GM21381 (cell line): ENCODE data around the gene LNX2.
A peak's percentile ranks its signal among the peaks of the same experiment; 100 is the strongest.

Experiments used
- ATAC-seq: cut with Tn5 transposase; IDR thresholded peaks from one replicate; pipeline ENCODE4 v1.9.1; 2021; ENCODE audit warnings: mild to moderate bottlenecking, moderate library complexity; ENCODE audit not compliant: unreplicated experiment

LNX2 gene

DNA sequence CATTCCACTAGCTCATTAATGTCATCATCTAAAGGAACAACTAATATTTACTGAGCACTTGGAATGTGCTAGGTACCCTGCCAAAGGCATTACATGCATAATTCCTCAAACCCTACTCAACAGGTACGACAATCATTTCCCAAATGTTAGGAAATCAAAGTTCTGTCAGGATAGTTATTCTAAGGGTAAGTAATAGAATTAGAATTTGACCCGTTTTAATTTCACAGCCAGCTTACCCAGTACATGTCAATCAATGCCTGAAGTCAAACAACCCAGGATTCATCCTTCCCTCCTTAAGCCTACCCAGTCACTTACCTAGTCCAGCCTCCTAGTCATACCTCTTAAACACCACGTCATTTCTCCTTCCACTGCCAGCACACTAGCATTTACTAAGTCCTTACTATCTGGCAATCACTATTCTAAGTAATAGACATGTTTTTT is 2.4 kb downstream of the LNX2 start:
- ATAC-seq, result no peak

DNA sequence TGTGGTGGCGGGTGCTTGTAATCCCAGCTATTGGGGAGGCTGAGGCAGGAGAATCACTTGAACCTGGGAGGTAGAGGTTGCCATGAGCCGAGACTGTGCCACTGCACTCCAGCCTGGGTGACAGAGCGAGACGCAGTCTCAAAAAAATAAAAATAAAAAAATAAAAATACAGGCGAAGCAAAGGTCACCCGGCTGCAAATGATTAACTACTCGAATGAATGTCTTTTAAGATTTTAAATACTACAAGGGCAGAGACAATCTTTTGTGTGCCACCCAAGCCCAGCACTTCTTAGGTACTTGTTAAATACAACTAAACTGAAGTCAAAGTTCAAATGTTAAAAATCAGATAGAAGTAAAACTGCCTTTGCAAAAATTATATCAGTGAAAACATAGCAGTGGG is 6.7 kb downstream of the LNX2 start:
- no peak for ATAC-seq

DNA sequence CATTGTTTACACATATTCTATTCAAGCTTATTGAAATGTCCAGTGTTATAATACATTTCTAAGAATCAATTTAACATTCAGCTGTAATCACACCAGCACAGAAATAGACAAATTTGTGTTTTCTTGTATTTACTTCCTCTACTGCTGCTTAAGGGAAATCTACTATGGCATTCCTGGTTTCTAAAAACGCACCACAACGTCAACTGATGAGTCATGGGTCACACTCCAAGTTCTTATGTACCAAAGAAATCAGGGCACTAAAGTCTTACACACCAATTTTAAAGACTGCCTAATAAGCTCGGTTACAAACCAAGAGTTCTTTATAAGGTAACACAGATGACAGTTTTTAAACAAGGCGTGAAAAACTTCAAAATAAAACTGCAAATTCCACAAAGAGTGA is 13.2 kb downstream of the LNX2 start:
- no peak for ATAC-seq

DNA sequence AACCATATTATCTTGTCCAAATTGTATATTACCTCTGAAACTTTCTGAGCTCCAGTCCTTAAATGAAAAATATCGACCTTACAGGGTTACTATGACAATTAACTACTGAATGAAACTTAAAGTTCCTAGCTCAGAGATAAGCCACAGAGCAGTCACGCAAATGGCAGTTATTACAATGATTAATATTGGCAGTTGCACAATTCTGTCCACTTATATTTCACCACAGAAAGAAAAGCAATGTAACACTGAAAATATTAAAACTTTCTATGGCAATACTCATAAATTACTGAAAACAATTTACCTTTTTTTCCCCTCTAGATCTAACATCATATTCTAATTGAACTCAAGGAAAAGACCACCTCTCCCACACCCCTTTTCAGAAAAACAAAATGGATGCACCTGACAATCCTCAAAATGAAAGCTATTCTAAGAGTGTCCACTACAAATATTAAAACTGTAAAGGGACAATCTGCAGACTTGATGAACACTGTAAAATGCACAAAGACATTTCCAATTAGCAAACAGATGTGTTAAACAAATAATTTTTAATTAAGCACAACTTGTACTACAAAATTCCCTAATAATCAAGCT is 14.6 kb downstream of the LNX2 start:
- no peak for ATAC-seq

DNA sequence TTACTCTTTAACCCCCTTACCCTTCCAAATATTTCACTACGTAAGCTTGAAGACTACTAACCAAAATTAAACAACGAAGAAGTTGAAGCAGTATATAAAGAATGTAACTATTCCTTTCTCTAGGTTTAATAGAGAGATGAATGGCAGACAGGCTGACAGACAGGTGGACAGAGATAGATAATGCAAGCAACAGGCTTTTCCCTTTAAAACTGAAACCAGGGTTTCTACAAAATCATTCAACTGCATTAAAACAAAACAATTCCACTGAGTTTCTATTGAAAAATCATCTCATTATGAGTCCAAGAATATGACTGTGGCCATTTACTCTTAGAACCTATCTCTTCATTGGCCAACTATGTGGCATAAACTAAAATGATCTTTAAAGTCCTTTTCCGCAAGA is 15.2 kb downstream of the LNX2 start:
- no peak for ATAC-seq

DNA sequence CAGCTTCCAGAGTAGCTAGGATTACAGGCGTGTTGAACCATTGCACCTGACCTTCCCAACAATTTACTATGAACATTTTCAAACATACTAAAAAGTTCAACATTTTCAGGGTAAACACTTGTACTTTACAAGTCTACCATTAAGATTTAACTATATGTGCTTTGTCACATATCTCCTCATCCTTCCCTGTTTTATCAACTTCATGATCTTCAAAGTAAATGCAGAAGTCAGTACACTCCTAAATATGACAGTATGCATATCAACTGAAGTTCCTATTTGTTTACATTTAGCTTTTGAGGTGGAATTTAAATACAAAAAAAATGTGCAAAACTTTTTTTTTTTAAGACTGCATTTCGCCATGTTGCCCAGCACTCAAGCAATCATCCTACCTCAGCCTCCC is 18.5 kb downstream of the LNX2 start:
- no peak for ATAC-seq

DNA sequence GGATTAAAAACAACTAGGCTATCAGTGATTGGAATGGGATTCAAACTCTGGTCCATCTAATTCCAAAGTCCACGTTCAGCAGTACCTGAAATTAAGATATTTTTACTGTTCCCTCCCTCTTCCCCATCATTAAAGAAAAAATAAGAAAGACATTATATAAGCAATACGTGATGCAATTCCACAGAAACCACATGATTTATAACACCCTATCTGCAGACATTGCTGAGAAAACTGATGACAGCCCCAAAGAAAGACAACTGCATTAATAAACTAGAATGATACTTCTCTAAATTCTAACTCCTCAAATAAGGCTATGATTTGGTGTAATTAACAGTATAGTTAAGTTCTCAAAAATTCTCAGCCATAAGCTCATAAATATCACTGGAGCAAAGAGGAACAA is 19.1 kb downstream of the LNX2 start:
- no peak for ATAC-seq

DNA sequence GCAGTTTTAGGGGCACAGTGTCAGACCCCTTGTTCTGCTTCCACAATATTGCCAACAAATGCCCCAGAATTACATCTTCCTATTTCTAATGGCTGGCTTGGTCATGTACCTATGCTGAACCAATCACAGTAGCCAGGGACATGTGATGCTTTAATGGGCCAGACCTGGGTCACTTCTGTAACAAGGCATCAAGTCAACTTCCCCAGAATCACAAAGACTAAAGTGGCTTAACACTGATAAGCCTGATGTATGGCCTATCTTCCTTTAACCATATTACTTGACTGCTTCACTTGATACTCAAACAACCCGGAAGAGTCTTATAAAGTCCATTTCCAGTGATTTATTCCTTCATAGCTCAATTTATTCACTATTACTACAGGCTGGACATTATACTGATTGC is 19.6 kb downstream of the LNX2 start:
- no peak for ATAC-seq

DNA sequence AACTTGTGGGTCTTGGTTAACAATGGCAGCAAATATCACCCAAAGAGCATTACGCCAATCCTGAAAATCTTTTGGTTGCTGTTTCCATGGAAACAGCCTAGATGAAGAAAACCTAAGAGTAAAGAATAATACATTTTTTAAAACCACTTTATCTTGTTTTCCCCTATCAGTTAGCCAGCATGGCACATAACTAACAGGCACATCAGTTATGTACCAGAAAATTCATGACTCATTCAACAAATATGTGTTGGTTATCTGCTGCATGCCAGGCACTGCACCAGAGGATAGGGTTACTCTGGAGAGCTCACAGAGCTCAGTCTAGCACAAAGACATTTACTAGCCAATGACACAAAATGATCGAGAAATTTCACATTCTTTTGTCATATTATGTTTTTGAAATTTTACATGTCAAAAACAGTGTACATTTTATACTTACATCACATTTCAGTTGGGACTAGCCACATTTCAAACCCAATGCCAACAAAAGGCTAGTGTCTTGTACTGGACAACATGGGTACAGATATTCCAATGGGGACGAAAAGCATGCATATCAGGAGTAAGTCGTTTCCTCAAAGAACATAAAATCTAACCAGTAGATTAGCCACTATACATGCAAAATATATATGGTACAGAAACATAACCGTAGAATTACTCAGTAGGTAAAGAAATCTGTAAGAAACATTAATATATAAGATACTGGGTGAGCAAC is 20.3 kb downstream of the LNX2 start:
- ATAC-seq, result no peak

DNA sequence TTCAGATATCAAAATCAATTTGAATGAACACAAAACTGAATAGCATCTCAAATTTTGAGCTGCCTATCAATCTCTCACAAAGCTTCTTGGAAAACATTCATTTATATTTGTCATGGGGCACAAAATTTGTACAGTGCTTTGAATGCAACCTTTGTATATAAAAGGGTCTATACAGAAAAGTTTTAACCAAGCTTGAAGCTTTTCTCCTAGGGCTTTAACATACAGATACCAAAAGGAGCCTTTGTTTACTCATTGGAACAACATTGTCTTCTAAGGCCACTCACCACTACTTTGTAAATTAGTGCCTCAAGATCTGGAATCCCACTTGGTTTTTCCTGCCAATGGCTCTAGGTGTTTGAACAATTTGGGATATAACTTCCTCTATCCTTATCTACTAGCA is 21.2 kb downstream of the LNX2 start:
- ATAC-seq, result no peak

DNA sequence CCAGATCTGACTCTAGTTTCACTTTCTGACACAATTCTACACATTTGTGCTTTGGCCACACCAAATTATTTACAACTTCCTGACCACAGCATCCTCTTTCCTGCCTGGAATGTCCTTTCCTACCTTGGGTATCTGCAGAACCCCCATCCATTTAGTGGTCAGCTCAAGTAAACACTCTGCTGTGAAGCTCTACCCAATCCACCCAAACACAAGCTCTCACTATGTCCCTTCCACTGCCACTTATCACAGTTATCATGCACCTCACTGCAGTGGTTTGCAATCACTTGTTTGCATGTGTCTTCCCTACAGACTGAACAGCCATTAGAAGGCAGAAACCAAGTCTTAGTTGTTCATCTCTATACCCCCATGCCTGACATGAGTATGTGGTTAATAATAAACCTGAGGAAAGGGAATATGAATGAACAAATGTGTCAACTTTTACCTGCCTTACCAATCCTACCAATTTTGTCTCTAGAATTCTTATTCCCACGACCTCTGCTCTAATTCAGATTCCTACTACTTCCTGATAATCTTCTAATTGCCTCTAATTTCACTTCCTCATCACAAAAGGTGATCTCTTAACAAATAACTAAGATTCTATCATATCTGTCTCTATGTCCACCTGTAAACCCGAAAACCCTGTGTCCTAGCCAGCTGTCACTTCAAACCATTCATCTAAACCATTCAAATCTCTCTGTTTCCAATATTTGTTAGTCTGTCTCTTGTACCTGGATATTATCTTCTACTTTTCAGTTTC is 25.1 kb downstream of the LNX2 start:
- ATAC-seq, result no peak

DNA sequence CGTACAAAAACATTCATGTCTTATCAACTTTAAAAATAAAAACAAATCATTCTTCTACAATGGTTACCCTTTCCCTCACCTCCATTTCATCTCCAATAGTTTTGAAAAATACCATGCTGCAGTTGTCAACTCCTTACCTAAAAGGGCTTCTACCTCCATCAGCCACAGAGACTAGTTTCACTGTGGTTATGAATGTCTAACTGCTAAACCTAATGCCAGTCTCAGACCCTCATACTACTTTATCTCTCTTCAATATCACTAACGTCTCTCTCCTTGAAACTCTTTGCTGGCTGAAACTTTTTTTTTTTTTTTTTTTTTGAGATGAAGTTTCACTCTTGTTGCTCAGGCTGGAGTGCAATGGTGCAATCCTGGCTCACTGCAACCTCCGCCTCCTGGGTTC is 27.1 kb downstream of the LNX2 start:
- peak; percentile 55 for ATAC-seq

DNA sequence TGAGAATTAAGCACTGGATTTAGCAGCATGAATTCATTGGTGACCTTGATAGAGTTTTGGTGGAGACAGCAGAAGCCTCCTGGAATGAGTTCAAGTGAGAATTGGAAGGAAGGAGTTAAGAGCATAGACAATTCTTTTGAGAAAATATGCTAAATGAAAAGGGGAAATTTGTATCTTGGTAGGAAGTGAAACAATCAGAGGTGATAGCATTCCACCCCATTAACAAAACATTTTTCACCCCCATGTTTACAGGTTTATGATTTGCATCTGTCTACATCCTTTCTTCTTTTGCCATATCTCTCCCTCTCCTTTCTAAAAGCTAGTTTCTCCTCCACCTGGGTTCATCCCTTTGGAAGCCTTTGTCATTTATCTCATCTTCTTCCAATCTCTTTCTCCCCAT is 27.5 kb downstream of the LNX2 start:
- ATAC-seq, result peak; percentile 34

DNA sequence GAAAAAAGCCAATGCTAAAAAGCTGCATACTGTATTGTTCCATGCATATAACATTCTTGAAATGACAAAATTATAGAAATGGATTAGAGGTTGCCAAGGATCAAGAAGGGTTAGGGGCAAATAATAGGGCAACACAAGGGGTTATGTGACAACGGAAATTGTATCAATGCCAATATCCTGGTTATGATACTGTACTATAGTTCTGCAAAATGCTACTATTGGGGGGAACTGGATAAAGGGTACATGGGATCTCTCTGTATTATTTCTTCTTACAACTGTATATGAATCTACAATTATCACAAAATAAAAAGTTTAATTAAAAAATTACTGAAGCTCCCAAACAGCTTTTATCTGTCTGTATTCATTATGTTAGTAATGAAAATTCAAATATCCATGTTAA is 31.9 kb downstream of the LNX2 start:
- ATAC-seq, result no peak

DNA sequence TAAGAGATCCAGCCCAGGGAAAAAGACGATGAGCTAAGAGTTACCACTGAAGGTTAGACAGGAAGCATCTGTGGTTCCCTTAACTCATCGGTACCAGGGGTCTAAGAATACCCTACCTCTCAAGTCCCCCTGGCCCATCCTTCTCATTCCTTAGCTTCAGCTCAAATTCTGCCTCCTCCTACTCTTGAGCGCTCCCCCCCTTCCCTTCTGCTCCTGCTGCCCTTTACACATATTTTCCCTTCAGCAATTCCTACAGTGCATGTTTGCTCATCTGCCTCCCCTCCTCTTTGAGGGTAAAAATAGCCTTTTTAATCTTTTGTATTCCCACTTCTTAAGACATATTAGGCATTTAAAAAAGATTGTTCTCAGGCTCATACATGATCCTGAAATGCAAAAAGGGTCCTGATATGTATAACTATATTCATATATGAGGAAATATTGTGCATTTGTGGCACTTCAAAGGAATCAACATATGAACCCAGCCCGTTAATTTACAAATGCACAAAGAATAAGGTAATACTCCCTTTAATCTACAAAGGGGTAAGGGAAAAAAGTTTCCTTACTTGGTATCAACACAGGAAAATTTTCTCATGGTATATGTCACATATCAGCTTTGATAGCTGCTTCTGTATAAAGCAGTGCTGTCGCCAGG is 33.1 kb downstream of the LNX2 start:
- ATAC-seq, result no peak

DNA sequence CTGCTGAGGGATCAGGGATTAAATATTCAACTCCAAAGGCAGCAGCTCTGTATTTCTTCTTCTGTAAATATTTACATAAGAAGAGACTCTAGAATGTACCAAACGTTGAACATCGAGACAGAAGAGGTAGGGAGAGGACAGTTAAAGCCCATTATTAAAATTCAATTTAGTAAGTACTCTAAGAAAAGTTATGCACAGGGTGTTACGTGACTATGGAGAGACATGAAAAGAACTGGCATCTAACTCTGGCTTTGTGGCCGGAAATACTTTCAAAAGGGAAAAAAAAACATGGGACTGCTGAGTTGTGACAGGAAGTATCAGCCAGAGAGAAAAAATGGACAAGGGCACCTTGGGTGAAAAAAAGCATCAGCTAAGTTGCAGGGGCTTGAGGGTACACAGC is 36.7 kb downstream of the LNX2 start:
- ATAC-seq, result no peak

DNA sequence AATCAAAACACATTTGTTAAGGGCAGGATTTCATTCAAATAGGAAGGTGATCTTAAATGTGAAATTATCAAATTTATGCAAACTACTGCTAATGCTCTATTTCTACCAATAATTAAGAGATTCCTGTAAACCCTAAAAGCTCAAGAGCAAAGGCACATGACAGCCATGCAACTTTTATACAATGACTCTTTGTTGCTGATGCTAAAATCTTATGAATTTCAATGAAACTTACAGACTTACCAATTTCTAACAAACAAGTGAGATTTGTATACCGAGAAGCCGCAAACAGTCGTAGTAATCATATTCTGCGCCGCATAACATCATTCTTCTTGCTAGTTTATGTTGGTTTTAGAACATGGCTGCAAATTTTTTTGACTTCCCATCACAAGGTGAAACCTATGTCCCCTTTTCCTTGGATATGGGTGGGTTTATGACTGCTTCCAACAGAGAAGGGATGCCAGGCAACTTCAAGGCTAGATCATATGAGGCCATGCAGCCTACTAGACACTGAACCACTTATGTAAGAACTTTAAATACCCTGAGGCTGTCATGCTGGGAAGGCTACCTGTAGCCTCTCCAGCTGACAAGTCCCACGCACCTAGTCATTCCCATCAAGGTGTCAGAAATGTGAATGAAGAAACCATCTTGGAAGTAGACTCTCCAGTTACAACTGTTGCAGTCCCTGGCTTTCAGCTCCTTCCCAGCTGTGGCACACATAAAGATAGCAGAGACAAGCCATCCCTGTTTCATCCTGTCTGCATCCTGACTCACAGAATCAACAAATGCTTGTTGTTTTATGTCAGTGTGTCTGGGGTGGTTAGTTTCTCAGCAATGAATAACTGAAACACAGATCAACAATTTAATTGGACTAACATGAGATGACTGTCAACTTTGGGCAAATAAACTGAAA is 42.0 kb downstream of the LNX2 start:
- no peak for ATAC-seq

DNA sequence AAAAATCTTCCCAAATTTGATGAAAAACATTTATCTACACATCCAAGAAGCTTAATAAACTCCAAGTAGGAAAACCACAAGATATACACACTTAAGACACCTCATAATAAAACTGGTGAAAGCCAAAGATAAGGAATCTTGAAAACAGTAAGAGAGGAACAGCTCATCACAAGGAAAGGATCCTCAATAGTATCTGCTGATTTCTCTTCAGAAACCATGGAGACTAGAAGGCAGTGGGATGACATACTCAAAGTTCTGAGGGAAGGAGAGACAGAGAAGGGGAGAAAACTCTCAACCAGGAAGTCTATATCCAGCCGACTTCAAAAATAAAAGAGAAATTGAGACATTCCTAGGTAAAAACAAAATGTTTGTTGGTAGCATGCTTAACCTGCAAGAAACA is 45.7 kb downstream of the LNX2 start:
- no peak for ATAC-seq

DNA sequence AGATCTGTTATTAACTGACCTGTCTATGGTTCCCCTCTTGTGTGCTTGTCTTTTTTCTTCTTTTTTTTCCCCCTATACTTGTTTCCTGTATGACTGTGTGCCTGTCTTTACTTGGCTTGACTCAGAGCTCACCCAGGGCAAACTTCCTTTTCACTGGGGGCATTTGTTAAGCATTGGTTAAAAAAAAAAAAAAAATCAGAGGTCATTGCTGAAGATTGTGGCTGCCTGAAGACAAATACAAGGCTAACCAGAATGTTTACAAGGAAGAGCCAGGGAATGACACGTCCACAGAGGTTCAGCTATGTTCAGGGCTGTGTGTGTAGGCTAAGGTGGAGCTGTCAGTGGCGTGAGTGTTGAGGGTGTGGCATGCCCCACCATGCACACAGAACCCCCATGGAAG is 47.1 kb downstream of the LNX2 start:
- ATAC-seq, result no peak

DNA sequence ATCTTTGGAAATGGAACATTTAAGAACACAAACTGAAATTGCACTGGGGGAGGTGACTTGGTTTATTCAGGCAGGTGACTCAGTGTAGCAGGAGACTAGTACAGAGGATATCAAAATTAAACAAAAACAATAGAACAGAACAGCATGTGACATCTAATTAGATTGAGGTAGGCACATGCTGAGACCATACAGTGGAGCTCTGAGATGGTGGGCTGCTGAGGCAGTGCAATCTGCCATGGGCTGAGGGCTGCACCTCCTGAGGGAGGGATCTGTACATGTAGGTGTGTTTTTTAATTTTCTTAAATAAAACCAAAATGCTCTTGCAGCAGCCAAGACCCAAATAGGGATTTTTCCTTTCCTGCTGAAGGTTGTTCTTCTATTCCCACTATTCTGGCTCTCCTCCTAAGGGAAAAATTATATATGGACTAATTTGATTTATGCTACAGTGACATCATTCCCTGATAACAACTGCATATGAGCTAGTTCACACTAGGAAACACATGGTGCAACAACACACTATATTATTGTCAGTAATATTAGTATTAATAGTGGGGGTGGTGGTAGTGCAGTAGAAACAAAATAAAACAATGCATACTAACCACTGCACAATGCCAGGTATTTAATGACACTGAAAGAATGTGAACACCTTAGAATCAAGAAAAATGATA is 48.0 kb downstream of the LNX2 start:
- no peak for ATAC-seq
